ENCODE measurements around the gene LETM1.

GRCh38 chr4:1850276-1850675 is 5.7 kb downstream of the LETM1 start:
- no peak for TF ChIP-seq EZH2 (IDR thresholded peaks at IDR 0.05)
- TF ChIP-seq POLR2AphosphoS5 (IDR thresholded peaks at IDR 0.05; ENCODE audit: borderline replicate concordance, low read depth, low read length): no peak
- TF ChIP-seq FOXP2 (optimal IDR thresholded peaks at IDR 0.05; ENCODE audit: control extremely low read depth, extremely low read length, insufficient read depth): no peak

All from SK-N-MC (cell line).